DLD1 (cell line): ENCODE results near the gene NRXN2.

Experiments used
- in situ Hi-C: cut with HindIII; loops from 2 replicates; pipeline ENCODE4 v1.10.0; 2017; ENCODE audit warnings: low sequenced_read_pairs

The NRXN2 gene

DNA sequence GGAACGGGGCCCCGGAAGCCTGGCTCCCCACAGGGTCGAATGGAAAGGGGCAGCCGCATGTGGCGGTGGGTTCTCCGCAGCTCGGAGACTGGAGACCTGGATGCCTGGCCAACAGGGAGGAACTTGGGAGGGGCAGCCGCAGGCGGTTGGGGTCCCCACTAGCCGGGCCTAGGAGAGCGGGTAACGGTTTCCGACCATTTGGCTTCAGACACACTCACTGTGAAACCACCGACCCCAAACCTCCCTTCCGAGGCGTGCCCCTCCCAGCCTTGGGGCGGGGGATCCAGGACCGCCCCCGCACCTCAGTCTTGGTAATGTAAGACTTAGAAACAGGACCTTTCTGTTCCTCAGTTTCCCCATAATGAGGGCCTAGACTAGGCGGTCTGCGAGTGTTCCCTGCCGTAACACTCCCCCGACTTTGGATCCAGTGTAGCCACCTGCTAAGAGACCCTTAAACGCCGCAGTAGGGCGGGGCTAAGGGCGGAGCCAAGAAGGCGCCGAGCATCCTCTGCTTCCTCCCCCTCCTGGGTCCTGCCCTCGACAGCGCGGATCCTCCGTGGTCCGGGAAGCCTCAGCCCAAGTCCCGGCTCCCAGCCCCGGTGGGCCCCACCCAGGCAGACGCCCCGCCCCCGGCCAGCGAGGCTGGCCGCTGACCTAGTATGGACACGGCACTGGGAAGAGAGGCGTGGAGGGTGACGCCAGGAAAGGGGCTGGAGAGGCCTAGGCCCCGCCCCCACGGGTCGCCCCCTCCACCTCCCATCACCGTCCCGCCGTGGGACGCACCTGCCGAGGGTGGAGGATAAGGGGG, 22.7 kb upstream of the NRXN2 start:
- in situ Hi-C loops: no loop called here

DNA sequence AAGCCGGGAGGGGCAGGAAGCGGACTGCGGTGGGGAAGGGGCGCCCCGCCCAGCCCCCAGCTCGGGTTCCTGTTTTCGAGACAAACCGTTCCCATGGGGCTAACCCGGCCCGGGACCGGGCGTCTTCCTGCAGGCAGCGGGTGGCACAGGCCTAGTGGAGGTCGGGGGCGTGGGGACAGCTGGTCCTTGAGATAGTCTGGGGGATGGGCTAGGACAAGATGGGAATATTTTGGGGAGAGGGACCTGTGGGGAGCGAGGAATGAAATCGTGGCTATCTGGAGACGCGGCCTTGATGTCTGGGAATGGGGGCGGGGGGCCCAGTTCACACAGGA, 22.2 kb upstream of the NRXN2 start:
- in situ Hi-C loops: no loop called here

DNA sequence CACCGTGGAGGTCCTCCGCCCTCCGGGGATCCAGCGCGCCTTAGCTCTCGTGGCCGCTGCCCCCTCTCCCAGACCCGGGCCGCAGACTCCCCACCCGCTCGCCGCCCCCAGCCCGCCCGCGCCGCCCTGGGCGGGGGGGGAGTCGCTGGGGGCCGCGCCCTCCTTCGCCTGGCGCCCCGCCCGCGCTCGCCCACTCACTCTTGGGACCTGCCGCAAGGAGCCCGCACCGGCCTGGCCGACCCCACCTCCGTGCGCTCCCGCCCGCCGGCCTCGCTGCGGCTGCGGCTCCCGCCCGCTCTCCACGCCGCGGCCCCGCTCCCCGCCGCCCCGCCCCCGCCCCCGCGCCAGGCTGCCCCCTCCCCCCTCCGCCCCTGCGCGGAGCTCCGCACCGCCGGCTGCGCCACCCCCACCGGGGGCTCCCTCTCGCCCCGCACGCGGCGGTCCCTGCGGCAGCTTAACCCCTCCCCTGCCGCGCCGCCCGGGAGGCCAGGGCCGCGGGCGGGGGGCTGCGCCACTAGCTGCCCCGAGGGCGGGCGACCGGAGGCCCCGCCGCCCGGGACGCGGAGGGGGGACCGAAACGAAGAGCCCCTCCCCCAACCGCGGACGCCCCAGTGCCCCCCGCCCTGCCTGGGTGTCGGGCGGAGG, 21.7 kb upstream of the NRXN2 start:
- in situ Hi-C loops: no loop called here

DNA sequence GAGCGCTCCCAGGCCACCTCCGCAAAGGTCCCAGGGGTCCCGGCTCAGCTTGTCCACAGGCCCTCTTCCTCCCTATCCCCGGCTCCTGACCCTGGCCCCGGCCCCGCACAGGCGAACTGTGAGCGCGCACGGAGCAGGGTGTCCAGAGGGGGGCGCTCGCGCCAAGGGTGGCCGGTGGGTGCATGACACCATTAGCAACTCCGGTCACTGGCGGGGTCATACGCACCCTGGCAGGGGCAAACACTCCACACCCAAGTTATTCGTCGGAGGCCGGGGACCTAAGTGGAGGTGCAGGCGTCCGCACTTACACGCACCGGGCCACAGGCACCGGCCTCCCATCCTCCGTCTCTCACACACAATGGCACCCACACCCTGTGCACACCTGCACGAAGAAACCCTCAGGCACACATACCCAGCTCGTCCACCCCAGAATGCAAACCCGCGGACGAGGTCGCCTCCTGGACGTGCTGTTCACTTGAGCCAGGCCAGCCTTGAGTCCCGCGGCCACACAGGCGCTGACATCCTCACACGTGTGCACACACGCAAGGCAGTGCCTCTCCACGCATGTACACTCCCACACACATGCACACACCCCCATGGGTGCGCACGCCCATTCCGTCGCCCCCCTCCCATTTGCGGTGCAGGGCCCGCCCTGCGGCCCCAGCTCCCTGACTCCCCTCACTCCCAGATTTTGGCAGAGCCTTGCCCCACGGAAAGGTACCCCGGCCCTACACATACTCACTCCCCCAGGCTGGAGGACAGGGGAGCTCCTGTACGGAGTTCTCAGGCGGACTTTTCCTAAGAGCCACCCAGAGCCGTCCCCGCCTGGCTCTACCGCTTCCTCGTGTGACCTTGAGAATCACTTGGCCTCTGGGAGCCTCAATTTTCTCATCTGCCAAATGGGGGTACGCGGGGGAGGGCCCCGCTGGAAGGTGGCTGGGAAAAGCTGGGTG, 20.9 kb upstream of the NRXN2 start, which contains the start of gene RASGRP2:
TSS of gene RASGRP2 (minus strand) at position 552 of the 953 bp plus-strand sequence. CDS start 1,276 bp downstream, outside the sequence.
- in situ Hi-C loops: no loop called here

DNA sequence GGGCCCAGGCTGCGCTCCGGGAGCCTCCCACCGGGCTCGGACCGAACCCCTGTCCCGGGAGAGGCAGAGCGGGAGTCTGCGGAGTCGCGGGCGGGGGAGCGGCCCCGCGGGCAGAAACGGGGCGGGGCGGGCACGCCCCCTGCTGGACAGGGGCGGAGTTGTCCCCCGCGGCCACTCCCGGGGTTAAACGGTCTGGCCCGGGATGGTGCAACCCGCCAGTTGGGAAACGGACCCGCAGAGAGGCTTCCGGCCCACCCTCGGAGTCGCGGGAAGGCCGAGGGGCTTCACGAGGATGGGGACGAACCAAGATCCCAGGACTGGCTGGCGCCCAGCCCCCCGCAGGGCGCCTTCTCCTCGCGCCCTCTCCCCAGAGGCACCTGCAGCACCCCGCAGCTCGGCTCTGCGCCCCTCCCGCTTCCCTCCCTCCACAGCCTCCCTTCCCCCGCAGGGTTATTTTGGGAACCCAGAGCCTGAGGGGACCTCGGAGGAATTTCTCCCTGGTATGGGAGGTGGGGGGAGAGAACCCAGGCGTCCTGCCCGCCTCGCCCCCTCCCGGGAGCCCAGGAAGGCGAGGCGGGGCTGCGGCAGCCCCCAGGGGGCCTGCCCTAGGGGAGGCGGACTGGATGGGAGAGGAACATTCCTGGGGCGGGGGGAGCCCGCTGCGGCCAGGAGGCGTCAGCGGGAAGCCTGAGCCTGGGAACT, 20.0 kb upstream of the NRXN2 start:
- in situ Hi-C loops: no loop called here

DNA sequence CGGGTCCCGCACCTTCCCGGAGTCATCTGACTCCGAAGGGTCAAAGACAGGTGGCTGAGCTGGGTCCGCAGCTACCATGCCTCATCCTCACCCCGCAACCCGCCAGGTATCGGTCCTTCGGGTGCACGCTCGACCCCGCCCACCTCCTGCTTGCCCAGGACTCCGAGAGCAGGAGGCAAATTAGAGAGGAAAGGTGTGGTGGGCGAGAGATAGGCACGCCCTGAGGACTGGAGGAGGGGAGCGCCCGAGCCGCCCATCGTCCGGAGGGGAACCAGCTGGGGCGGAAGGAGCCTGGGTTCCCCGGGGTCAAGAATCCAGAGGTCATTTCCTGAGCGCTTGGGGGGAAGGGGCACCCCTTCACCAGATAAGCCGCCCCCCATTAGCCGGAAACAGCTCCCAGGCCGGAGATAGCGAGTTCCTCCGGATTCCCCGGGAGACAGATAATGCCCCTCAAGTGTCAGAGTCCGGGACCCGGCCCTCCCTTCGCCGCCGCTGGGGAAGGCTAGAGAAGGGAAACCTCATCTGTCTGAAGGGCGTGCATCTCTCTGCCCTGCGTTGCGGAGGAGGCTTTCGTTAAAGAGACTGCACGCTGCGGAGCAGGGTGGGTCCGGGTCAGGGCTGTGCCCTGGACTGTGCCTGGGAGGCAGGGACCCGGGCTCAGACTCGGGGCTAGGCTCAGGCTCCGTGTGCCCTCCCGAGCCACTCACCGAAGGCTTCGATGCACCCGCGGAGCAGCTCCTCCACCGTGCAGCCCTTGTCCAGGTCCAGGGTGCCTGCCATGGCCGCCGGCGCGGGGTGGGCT, 19.3 kb upstream of the NRXN2 start:
- in situ Hi-C loops: no loop called here

DNA sequence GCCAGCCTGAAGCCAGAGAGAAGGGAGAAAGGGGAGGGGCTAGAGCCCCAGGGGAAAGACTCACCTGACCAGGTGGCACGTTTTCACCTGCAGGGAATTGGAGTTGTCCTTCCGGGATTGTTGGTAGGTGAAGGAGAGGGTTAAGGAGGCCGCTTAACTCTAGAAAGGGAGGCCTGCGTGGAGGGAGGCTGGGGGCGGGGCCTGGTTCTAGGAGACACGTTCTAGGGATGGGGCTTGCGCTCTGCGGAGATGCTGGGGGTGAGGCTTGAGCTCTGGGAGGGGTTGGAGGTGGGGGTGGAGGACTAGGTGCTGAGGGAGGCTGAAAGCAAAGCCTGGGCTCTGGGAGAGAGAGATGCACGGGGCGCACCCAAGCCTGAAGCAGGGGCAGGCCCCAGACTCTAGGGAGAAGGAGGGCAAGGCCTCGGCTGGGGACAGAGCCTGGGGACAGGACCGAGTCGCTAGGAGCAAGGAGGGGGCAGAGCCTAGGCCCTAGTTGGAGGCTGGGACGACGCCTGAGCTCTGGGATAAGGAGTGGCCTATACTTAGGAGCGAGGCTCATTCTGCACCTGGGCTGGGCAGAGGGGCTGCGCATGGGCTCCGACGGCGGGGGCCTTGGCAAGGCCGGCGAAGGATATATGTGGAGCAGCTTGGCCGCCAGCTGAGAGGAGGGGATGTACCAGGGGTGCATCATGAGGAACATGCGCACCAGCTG, 18.5 kb upstream of the NRXN2 start:
- in situ Hi-C loops: no loop called here

GRCh38 chr11:64739871-64740270, 16.9 kb upstream of the NRXN2 start:
- in situ Hi-C loops: no loop called here

- in situ Hi-C loops: no loop called here
Observed at GRCh38 chr11:64736654-64737053, 13.7 kb upstream of the NRXN2 start.

DNA sequence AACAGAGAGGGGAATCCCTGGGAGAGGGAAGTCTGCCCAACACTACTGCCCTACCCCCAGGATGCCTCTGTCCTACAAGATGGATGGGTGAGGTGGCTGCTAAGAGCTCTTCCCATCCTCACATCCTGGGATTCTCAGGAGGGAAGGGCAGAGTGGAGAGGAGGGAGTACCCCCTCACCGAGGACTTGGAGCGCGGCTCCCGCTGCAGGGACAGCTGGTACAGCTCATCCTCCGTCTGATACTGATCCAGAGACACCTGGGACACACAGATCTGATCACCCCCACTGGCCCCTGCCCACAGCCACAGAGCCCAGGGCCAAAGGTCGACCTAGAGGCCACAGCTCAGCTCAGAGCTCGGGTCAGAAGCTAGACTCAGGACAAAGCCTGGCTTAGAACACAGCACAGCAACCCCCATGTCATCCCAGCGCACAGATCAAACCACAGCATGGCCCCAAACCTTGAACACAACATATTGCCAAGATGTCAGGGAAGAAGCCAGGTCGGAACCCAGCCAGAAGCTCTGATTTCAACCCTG, 12.8 kb upstream of the NRXN2 start:
- in situ Hi-C loops: no loop called here

GRCh38 chr11:64734811-64735724, 12.1 kb upstream of the NRXN2 start:
- in situ Hi-C loops: no loop called here

- in situ Hi-C loops: no loop called here
Observed at GRCh38 chr11:64731601-64732000, 8.6 kb upstream of the NRXN2 start.

- in situ Hi-C loops: no loop called here
Observed at GRCh38 chr11:64729851-64730382, 6.9 kb upstream of the NRXN2 start.

GRCh38 chr11:64728757-64729365, 5.9 kb upstream of the NRXN2 start:
- in situ Hi-C loops: no loop called here

- in situ Hi-C loops: no loop called here
Observed at GRCh38 chr11:64726867-64727530, 4.0 kb upstream of the NRXN2 start.

GRCh38 chr11:64726211-64726641, 3.2 kb upstream of the NRXN2 start:
- in situ Hi-C loops: no loop called here
